Measurements from ENCODE around the gene PATE1.

The PATE1 gene

DNA sequence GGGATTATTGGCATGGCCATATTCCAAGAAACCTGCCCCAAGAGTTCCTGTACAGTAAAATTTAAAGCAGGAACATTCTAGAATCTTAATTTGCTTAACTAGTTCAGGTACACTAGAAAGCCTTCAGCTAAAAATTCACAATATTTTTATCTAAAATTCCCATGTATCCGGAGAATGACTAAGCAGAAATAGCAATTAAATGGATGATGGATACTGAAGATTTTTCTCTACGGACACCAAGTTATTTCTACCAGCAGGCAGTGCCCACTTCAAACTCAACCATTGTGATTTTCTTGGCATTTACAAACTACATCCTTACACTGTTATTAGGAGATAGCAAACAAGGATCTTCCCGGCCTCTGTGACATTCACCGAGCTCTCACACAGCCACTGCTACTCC, 44.7 kb downstream of the PATE1 start:
- DNase-seq (ENCODE audit: low read depth): no peak

DNA sequence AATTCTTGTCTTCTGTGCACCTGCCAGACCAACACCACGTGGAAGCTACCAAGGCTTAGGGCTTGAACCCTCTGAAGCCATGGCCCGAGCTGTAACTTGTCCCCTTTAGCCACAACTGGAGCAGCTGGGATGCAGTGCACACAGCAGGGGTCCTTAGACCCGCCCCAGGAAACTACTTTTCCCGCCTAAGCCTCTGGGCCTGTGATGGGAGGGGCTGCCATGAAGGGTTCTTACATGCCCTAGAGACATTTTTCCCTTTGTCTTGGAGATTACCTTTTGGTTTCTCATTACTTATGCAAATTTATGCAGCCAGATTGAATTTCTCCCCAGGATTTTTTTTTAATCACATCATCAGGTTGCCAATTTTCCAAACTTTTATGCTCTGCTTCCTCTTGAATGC, 51.6 kb downstream of the PATE1 start:
- DNase-seq (ENCODE audit: low read depth): no peak

Data from stromal cell of bone marrow (primary cell).